ENCODE measurements around the gene CMTM5.

CMTM5 gene

DNA sequence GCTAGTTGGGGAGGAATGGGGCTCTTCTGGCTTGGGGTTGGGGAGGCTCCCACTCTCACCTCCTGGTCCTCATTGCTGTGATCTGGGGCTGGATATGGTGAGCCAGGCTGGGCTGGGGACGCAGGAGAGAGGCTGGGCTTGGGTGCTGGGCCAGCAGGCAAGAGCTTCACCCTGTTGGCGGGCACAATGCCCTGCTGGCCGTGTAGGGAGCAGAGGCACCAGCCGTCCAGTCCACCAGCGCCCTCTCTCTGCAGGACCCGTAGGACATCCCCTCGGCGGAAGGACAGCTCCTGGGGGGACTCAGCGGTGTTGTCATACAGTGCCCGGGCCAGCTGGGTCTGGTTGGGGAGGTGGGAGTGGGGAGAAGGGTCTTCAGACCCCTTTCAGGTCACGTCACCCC, 16.4 kb upstream of the CMTM5 start:
- Histone ChIP-seq H3K27me3 (ENCODE audit: insufficient read depth, low read length, poor library complexity) (peaks cover 24% of the 10 kb centered on the region), H3K79me2 (ENCODE audit: insufficient read depth, low read length) (no peaks in the 10 kb centered on the region), H3K4me3 (ENCODE audit: low read depth in 1 of 2, low read length in 2 of 2) (no peak overlapping the region), H3K27ac (ENCODE audit: low read length) (no peak overlapping the region), H3K36me3 (ENCODE audit: insufficient read depth, low read length) (no peaks in the 10 kb centered on the region), H3K4me2 (ENCODE audit: insufficient read depth, low read length) (no peak overlapping the region), H3K9me3 (ENCODE audit: insufficient read depth, low read length, severe bottlenecking) (no peaks in the 10 kb centered on the region), H3K9ac (ENCODE audit: low read depth, low read length) (no peak overlapping the region), H4K20me1 (ENCODE audit: insufficient read depth, low read length) (0 out of 2 replicates have a peak, but pooled peaks cover 3% of the 10 kb centered on the region), H3K4me1 (ENCODE audit: insufficient read depth, low read length) (no peaks in the 10 kb centered on the region), H2AFZ (ENCODE audit: low read depth, low read length) (no peak overlapping the region)
- DNase-seq: no peak
- TF ChIP-seq EZH2 (IDR thresholded peaks at IDR 0.05; ENCODE audit: borderline replicate concordance, low read depth, low read length, severe bottlenecking): no peak
- TF ChIP-seq, protein P1, sequence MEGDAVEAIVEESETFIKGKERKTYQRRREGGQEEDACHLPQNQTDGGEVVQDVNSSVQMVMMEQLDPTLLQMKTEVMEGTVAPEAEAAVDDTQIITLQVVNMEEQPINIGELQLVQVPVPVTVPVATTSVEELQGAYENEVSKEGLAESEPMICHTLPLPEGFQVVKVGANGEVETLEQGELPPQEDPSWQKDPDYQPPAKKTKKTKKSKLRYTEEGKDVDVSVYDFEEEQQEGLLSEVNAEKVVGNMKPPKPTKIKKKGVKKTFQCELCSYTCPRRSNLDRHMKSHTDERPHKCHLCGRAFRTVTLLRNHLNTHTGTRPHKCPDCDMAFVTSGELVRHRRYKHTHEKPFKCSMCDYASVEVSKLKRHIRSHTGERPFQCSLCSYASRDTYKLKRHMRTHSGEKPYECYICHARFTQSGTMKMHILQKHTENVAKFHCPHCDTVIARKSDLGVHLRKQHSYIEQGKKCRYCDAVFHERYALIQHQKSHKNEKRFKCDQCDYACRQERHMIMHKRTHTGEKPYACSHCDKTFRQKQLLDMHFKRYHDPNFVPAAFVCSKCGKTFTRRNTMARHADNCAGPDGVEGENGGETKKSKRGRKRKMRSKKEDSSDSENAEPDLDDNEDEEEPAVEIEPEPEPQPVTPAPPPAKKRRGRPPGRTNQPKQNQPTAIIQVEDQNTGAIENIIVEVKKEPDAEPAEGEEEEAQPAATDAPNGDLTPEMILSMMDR (IDR thresholded peaks at IDR 0.05; ENCODE audit: borderline replicate concordance, extremely low read depth, low read length, poor library complexity, severe bottlenecking): peak; percentile 3
- ATAC-seq (ENCODE audit: insufficient read depth, low read depth): no peak

GRCh38 chr14:23361320-23361719, 15.5 kb upstream of the CMTM5 start:
- ATAC-seq (ENCODE audit: insufficient read depth, low read depth) (no peak), DNase-seq (no peak)
- no peak overlapping the region for H3K4me2 ChIP-seq (ENCODE audit: insufficient read depth, low read length)
- peaks cover 19% of the 10 kb centered on the region for H3K27me3 ChIP-seq (ENCODE audit: insufficient read depth, low read length, poor library complexity)
- no peak for TF ChIP-seq EZH2 (IDR thresholded peaks at IDR 0.05; ENCODE audit: borderline replicate concordance, low read depth, low read length, severe bottlenecking)
- TF ChIP-seq, protein P1 (IDR thresholded peaks at IDR 0.05; ENCODE audit: borderline replicate concordance, extremely low read depth, low read length, poor library complexity, severe bottlenecking): no peak
- H3K4me1 ChIP-seq (ENCODE audit: insufficient read depth, low read length): no peaks in the 10 kb centered on the region
- no peaks in the 10 kb centered on the region for H3K79me2 ChIP-seq (ENCODE audit: insufficient read depth, low read length)
- H3K4me3 ChIP-seq (ENCODE audit: low read depth in 1 of 2, low read length in 2 of 2): no peak overlapping the region
- no peak overlapping the region for H3K9ac ChIP-seq (ENCODE audit: low read depth, low read length)
- H3K27ac ChIP-seq (ENCODE audit: low read length): no peak overlapping the region
- no peak overlapping the region for H2AFZ ChIP-seq (ENCODE audit: low read depth, low read length)
- 0 out of 2 replicates have a peak, but pooled peaks cover 3% of the 10 kb centered on the region for H4K20me1 ChIP-seq (ENCODE audit: insufficient read depth, low read length)
- H3K36me3 ChIP-seq (ENCODE audit: insufficient read depth, low read length): no peaks in the 10 kb centered on the region
- H3K9me3 ChIP-seq (ENCODE audit: insufficient read depth, low read length, severe bottlenecking): no peaks in the 10 kb centered on the region

GRCh38 chr14:23361763-23362162, 15.1 kb upstream of the CMTM5 start:
- no peak for DNase-seq
- Histone ChIP-seq H3K4me2 (ENCODE audit: insufficient read depth, low read length) (no peak overlapping the region), H3K36me3 (ENCODE audit: insufficient read depth, low read length) (no peaks in the 10 kb centered on the region), H3K4me3 (ENCODE audit: low read depth in 1 of 2, low read length in 2 of 2) (no peak overlapping the region), H2AFZ (ENCODE audit: low read depth, low read length) (no peak overlapping the region), H3K27ac (ENCODE audit: low read length) (no peak overlapping the region), H3K9me3 (ENCODE audit: insufficient read depth, low read length, severe bottlenecking) (no peaks in the 10 kb centered on the region), H3K27me3 (ENCODE audit: insufficient read depth, low read length, poor library complexity) (peaks cover 18% of the 10 kb centered on the region), H3K9ac (ENCODE audit: low read depth, low read length) (no peak overlapping the region), H3K79me2 (ENCODE audit: insufficient read depth, low read length) (no peaks in the 10 kb centered on the region), H3K4me1 (ENCODE audit: insufficient read depth, low read length) (no peaks in the 10 kb centered on the region), H4K20me1 (ENCODE audit: insufficient read depth, low read length) (0 out of 2 replicates have a peak, but pooled peaks cover 3% of the 10 kb centered on the region)
- ATAC-seq (ENCODE audit: insufficient read depth, low read depth): no peak
- TF ChIP-seq EZH2 (IDR thresholded peaks at IDR 0.05; ENCODE audit: borderline replicate concordance, low read depth, low read length, severe bottlenecking): no peak
- TF ChIP-seq, protein P1 (IDR thresholded peaks at IDR 0.05; ENCODE audit: borderline replicate concordance, extremely low read depth, low read length, poor library complexity, severe bottlenecking): no peak

DNA sequence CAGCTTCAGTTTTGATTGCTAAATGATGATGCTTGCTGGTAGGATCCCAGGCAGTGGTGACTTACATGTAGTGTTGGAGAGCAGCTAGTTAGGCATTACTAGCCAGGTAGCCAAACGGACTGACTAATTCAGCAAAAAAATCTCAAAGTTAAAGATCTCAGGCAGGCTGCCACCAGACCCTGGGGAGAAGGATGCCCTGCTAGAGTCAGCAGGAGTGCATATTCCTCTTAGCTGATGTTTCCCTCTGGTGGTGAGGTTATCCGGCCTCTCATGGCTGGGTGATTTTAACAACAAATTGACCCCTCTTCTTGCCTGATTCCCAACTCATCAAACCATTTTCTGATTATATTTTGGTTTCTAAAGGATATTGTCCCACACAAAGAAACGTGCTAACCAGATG, 14.6 kb upstream of the CMTM5 start:
- no peak for ATAC-seq (ENCODE audit: insufficient read depth, low read depth)
- DNase-seq: no peak

More for the DNA sequence above, 14.6 kb upstream of the CMTM5 start:
- Histone ChIP-seq H3K4me3 (ENCODE audit: low read depth in 1 of 2, low read length in 2 of 2) (no peak overlapping the region), H4K20me1 (ENCODE audit: insufficient read depth, low read length) (0 out of 2 replicates have a peak, but pooled peaks cover 3% of the 10 kb centered on the region), H3K4me1 (ENCODE audit: insufficient read depth, low read length) (no peaks in the 10 kb centered on the region), H3K79me2 (ENCODE audit: insufficient read depth, low read length) (no peaks in the 10 kb centered on the region), H2AFZ (ENCODE audit: low read depth, low read length) (no peak overlapping the region), H3K36me3 (ENCODE audit: insufficient read depth, low read length) (no peaks in the 10 kb centered on the region), H3K4me2 (ENCODE audit: insufficient read depth, low read length) (no peak overlapping the region), H3K9ac (ENCODE audit: low read depth, low read length) (no peak overlapping the region), H3K27me3 (ENCODE audit: insufficient read depth, low read length, poor library complexity) (peaks cover 16% of the 10 kb centered on the region), H3K27ac (ENCODE audit: low read length) (no peak overlapping the region), H3K9me3 (ENCODE audit: insufficient read depth, low read length, severe bottlenecking) (no peaks in the 10 kb centered on the region)
- no peak for TF ChIP-seq EZH2 (IDR thresholded peaks at IDR 0.05; ENCODE audit: borderline replicate concordance, low read depth, low read length, severe bottlenecking)
- TF ChIP-seq, protein P1 (IDR thresholded peaks at IDR 0.05; ENCODE audit: borderline replicate concordance, extremely low read depth, low read length, poor library complexity, severe bottlenecking): no peak

Data from DND-41 (cell line).